K562 (cell line): ENCODE results near the gene CHI3L1. TPM values are rescaled to one million over a fixed set of nuclear protein-coding genes. Genes with fewer than 3 reads are reported as not detected.
A peak's percentile ranks its signal among the peaks of the same experiment; 100 is the strongest.

ENCODE experiments used
- ATAC-seq: fragments of 200-7000 bp; cut with Tn5 transposase; 3 replicates; pipeline ENCODE4 v1.9.1; 2020; ENCODE audit warnings: moderate library complexity
- BruUV-seq: library from RNA; stranded (reverse); fragments of 400-500 nt; replicated peaks from 2 replicates; lab custom pipeline; 2021; lab: Mats Ljungman, UMichigan
- CTCF ChIA-PET: fragments of 300-600 bp; formaldehyde crosslinking; extraction: SDS; loops from one replicate; lab custom pipeline; 2021; ENCODE audit warnings: low intra/inter-chr PET ratio; lab: Yijun Ruan, JAX
- POLR2A ChIA-PET: fragments of 300-600, 350-650 bp; sonication (Branson Sonifier 250); formaldehyde crosslinking; extraction: SDS; loops from one replicate; lab custom pipeline; 2021; ENCODE audit warnings: antibody characterized with exemption, inconsistent platforms; lab: Yijun Ruan, JAX
- DNase-seq, 4 experiments: peaks; one replicate each; pipeline versions ENCODE4 v3.0.0 to v3.0.0-alpha.2; 2011 to 2018; ENCODE audit warnings: low spot score in 3 of 4, mixed read lengths in 3 of 4; ENCODE audit errors: extremely low read depth in 1 of 4
- FAIRE-seq: peaks from 2 replicates; lab custom pipeline; 2011; peaks lifted over from hg19 to GRCh38; lab: Jason Lieb, UNC
- H2AFZ ChIP-seq: 2 replicates; pipeline ENCODE4 v1.6.0; 2011; ENCODE audit warnings: low read depth, low read length, control low read depth, inconsistent platforms
- H3K27ac ChIP-seq: fragments of 200-600 bp; 3 replicates; pipeline ENCODE4 v1.8.0; 2011; ENCODE audit warnings: low read depth, mild to moderate bottlenecking, control low read depth, inconsistent platforms, low read length, moderate library complexity, mixed read lengths; ENCODE audit errors: extremely low read depth
- H3K27me3 ChIP-seq, 2 experiments: fragments of 300-600 bp in 1 of 2; 2 replicates in 1 of 2; 3 replicates in 1 of 2; pipeline versions ENCODE4 v1.6.0 to v1.8.0; 2011; ENCODE audit warnings: inconsistent platforms in 2 of 2, low read length in 2 of 2, mild to moderate bottlenecking in 1 of 2, mixed read lengths in 1 of 2, moderate library complexity in 1 of 2; ENCODE audit not compliant: control insufficient read depth in 2 of 2, insufficient read depth in 2 of 2
- H3K36me3 ChIP-seq: fragments of 300-600 bp; 3 replicates; pipeline ENCODE4 v1.8.0; 2011; ENCODE audit warnings: mild to moderate bottlenecking, low read length, inconsistent platforms; ENCODE audit not compliant: control insufficient read depth, insufficient read depth
- H3K4me1 ChIP-seq, 2 experiments: fragments of 200-600 bp in 1 of 2; replicated peaks in 1 of 2; 2 replicates in 1 of 2; 3 replicates in 1 of 2; pipeline versions ENCODE4 v1.5.1 to v1.8.0; 2011; ENCODE audit warnings: inconsistent platforms in 2 of 2, low read length in 2 of 2, mild to moderate bottlenecking in 1 of 2, mixed read lengths in 1 of 2, moderate library complexity in 1 of 2; ENCODE audit not compliant: control insufficient read depth in 2 of 2, insufficient read depth in 2 of 2
- H3K4me2 ChIP-seq: 2 replicates; pipeline ENCODE4 v1.6.1; 2011; ENCODE audit warnings: low read length, control low read depth, inconsistent platforms, mixed read lengths; ENCODE audit not compliant: insufficient read depth
- H3K4me3 ChIP-seq: fragments of 200-600 bp; sonication (generic), shearing (Covaris generic); 2 replicates; pipeline ENCODE4 v1.5.1; 2016; ENCODE audit warnings: control low read depth, inconsistent platforms
- H3K79me2 ChIP-seq: fragments of 200-600 bp; 3 replicates; pipeline ENCODE4 v1.8.0; 2011; ENCODE audit warnings: low read length, inconsistent platforms; ENCODE audit not compliant: control insufficient read depth, insufficient read depth
- H3K9ac ChIP-seq, 2 experiments: 2 replicates each; pipeline versions ENCODE4 v1.6.0 to v1.6.1; 2011; ENCODE audit warnings: low read depth in 2 of 2, low read length in 2 of 2, control low read depth in 1 of 2, inconsistent platforms in 1 of 2, mild to moderate bottlenecking in 1 of 2, mixed read lengths in 1 of 2; ENCODE audit not compliant: insufficient read depth in 1 of 2
- H3K9me1 ChIP-seq: one replicate; pipeline ENCODE4 v1.6.0; 2011; ENCODE audit warnings: inconsistent platforms, mild to moderate bottlenecking, low read length, moderate library complexity; ENCODE audit not compliant: control insufficient read depth, insufficient read depth
- H3K9me3 ChIP-seq: replicated peaks from 2 replicates; pipeline ENCODE4 v1.5.1; 2011; ENCODE audit warnings: low read depth, low read length, inconsistent platforms; ENCODE audit not compliant: control insufficient read depth, insufficient read depth
- H4K20me1 ChIP-seq: replicated peaks from 2 replicates; pipeline ENCODE4 v1.6.1; 2011; ENCODE audit warnings: low read length, inconsistent platforms, mixed read lengths; ENCODE audit not compliant: control insufficient read depth, insufficient read depth
- CBX5 ChIP-seq: IDR thresholded peaks from 2 replicates; pipeline ENCODE4 v1.6.1; 2014; ENCODE audit warnings: low read depth, borderline replicate concordance
- KHSRP ChIP-seq: fragments of 450-650 bp; IDR thresholded peaks from 2 replicates; pipeline ENCODE4 v1.6.1; 2017
- MAFG ChIP-seq: fragments of 450-650 bp; conservative IDR thresholded peaks from 2 replicates; pipeline ENCODE4 v1.6.1; 2016; ENCODE audit warnings: missing genetic modification characterization, missing compliant biosample characterization
- PTBP1 ChIP-seq: fragments of 200-400 bp; formaldehyde crosslinking; IDR thresholded peaks from 2 replicates; pipeline ENCODE4 v1.6.1; 2017; ENCODE audit warnings: low read depth, low read length
- SIRT6 ChIP-seq: IDR thresholded peaks from one replicate; pipeline ENCODE4 v1.6.1; 2012; ENCODE audit warnings: low read depth, mild to moderate bottlenecking, control low read depth, inconsistent platforms, low read length, moderate library complexity
- TEAD4 ChIP-seq, 2 experiments: sonication (generic) in 1 of 2; formaldehyde crosslinking in 1 of 2; IDR thresholded peaks; 2 replicates each; pipeline versions ENCODE4 v1.6.1 to v1.8.0; 2012 to 2022; ENCODE audit warnings: borderline replicate concordance in 1 of 2, inconsistent platforms in 1 of 2, low read length in 1 of 2, mild to moderate bottlenecking in 1 of 2, missing genetic modification reagents in 1 of 2
- THRAP3 ChIP-seq: fragments of 450-650 bp; IDR thresholded peaks from 2 replicates; pipeline ENCODE4 v1.6.1; 2016; ENCODE audit warnings: mild to moderate bottlenecking, inconsistent platforms, borderline replicate concordance
- ZFP1 ChIP-seq: fragments of 450-650 bp; formaldehyde crosslinking; IDR thresholded peaks from 2 replicates; pipeline ENCODE4 v1.4.0; 2020; ENCODE audit warnings: mild to moderate bottlenecking, mixed read lengths
- ZNF217 ChIP-seq: sonication (generic); formaldehyde crosslinking; IDR thresholded peaks from 2 replicates; pipeline ENCODE4 v1.8.0; 2022; ENCODE audit warnings: mild to moderate bottlenecking, missing genetic modification reagents
- ZNF24 ChIP-seq: fragments of 450-650 bp; IDR thresholded peaks from 2 replicates; pipeline ENCODE4 v1.6.1; 2016
- ZNF316 ChIP-seq: fragments of 450-650 bp; IDR thresholded peaks from 2 replicates; pipeline ENCODE4 v1.6.1; 2016
- WGBS: fragments of 100-300 bp; shearing (Covaris generic); methylation state at CpG from one replicate; pipeline ENCODE4 v1.1.6; 2016; ENCODE audit warnings: low coverage, mixed read lengths; ENCODE audit not compliant: insufficient coverage; ENCODE audit errors: missing lambda C conversion rate; 5-methylcytosine and 5-hydroxymethylcytosine counted together
- in situ Hi-C: fragments of 300-500 bp; cut with MboI; formaldehyde crosslinking; loops from 4 replicates; pipeline ENCODE4 v1.15.0; 2018; ENCODE audit warnings: inconsistent platforms, mixed read lengths
- intact Hi-C: fragments of 100-400 bp; cut with micrococcal nuclease; formaldehyde crosslinking; loops from 2 replicates; pipeline ENCODE4 v1.14.2; 2022
- polyA plus RNA-seq, 8 experiments: library from polyadenylated mRNA; depleted of rRNA in 4 of 8; stranded (reverse) in 5 of 8; unstranded in 3 of 8; fragments of >200 nt; fragmentation: Nextera tagmentation in 2 of 8; fragmentation: Illumina TruSeq in 1 of 8; extraction: Ambion mirVana in 2 of 8; extraction: Trizol in 1 of 8; gene quantifications; 2 replicates each; pipeline versions ENCODE4 v1.2.1 to v1.2.3, GENCODE V29; 2011 to 2014; ENCODE audit warnings: inconsistent platforms in 1 of 8, missing spikeins in 1 of 8
- total RNA-seq, 7 experiments: library from RNA; depleted of rRNA in 6 of 7; stranded (reverse); fragments of >200 nt in 6 of 7; fragmentation: Illumina TruSeq in 2 of 7; extraction: Trizol in 2 of 7; gene quantifications; 2 replicates each; pipeline versions ENCODE4 v1.2.1 to v1.2.3, GENCODE V29; 2011 to 2021; ENCODE audit warnings: low replicate concordance in 1 of 7
- TF ChIP-seq, protein P1 (sequence below): fragments of 450-650 bp; IDR thresholded peaks from 2 replicates; pipeline ENCODE4 v1.6.1; 2016; ENCODE audit warnings: missing biosample characterization, missing genetic modification characterization
- TF ChIP-seq, protein P2 (sequence below): sonication (generic); formaldehyde crosslinking; IDR thresholded peaks from 2 replicates; pipeline ENCODE4 v1.8.1; 2023; ENCODE audit warnings: mild to moderate bottlenecking, missing genetic modification reagents
- TF ChIP-seq, protein P3 (sequence below): sonication (generic); formaldehyde crosslinking; IDR thresholded peaks from 2 replicates; pipeline ENCODE4 v1.8.0; 2022; ENCODE audit warnings: mild to moderate bottlenecking, missing genetic modification reagents
- TF ChIP-seq, protein P4 (sequence below): fragments of 250-450 bp; sonication (Bioruptor Pico); IDR thresholded peaks from 2 replicates; pipeline ENCODE4 v1.8.0; 2022; ENCODE audit warnings: moderate library complexity, mild to moderate bottlenecking, inconsistent platforms

Gene CHI3L1
- total and polyA plus RNA-seq, 9 of the 15 experiments (the other 6 are each of a cell fraction or from before 2014, with no cell fraction given): not detected

DNA sequence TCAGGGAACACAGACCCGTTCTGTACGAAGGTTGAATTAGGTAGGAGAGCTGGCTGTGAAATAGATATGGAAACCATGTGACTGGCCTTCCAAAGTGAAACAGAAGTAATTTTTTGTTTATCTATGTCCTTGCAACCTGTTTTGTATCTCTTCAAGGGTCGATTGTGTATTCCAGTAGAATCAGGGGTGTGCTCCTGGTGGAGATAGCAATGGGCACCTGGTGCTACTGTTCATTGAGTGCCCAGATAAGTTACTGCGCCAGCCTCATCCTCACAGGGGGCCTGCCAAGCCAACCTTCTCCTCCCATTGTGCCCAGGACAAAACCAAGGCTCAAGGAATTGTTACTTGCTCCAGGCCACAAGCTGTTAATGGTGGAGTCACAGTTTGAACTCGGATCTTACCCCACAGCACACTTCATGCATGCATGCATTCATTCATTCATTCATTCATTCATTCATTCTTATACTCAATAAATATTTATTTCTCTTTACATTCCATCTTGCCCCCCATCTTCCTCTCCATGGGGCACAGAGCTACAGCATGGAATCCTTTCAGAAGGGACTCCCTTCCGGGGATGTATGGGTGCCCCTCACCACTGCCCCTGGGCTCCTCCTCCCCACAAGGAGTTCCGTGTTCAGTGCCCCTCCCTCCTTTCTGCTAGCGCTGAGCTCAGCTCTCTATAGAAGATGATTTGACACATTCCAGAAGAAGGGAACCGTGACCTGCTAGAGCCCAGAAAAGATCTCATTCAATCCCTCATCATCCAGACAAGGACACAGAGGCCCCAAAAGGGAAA, 34.9 kb downstream of the CHI3L1 start:
- FAIRE-seq: no peak
- POLR2A ChIA-PET: interaction anchor here (0.6 to 2.4 kb wide), 6 partner anchors 10 to 130 kb away, joined by 3 to 7 read pairs (median 4); no protein-coding TSS in a partner anchor
- in situ Hi-C loops: no loop called here
- CTCF ChIA-PET: no interaction called here
- intact Hi-C loops: no loop called here
- H2AFZ ChIP-seq: no peak overlapping the region
- no peak overlapping the region for H3K4me3 ChIP-seq
- H3K4me2 ChIP-seq: peak overlapping the region; percentile 21; the same call in 1 of the 2 replicates
- DNase-seq: no peak
- peaks cover 15% of the 10 kb centered on the region for H4K20me1 ChIP-seq
- H3K9me1 ChIP-seq: no peaks in the 10 kb centered on the region
- no peaks in the 10 kb centered on the region for H3K79me2 ChIP-seq
- H3K9ac ChIP-seq: no peak overlapping the region
- peaks cover 36 to 79% of the 10 kb centered on the region in 2 experiments for H3K27me3 ChIP-seq
- H3K36me3 ChIP-seq: no peaks in the 10 kb centered on the region
- WGBS: 0% methylated on average over 8 of the region's 9 CpGs
- H3K9me3 ChIP-seq: no peaks in the 10 kb centered on the region
- H3K27ac ChIP-seq: no peak overlapping the region
- no TSS peak for BruUV-seq
- H3K4me1 ChIP-seq: no peaks in the 10 kb centered on the region; a peak in 2 of 5 replicates
- ATAC-seq: no peak; the same call in 1 of the 3 replicates
- TF ChIP-seq, protein P1, sequence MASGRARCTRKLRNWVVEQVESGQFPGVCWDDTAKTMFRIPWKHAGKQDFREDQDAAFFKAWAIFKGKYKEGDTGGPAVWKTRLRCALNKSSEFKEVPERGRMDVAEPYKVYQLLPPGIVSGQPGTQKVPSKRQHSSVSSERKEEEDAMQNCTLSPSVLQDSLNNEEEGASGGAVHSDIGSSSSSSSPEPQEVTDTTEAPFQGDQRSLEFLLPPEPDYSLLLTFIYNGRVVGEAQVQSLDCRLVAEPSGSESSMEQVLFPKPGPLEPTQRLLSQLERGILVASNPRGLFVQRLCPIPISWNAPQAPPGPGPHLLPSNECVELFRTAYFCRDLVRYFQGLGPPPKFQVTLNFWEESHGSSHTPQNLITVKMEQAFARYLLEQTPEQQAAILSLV (tag): no peak
- TF ChIP-seq THRAP3 (no peak), ZFP1 (CRISPR knock-in tag) (no peak), SIRT6 (no peak), CBX5 (no peak), MAFG (peak; percentile 36; the same call in 1 of the 2 replicates), TEAD4 (IDR thresholded peaks at IDR 0.05; ENCODE audit: low read length) (no peak), TEAD4 (CRISPR knock-in tag; IDR thresholded peaks at IDR 0.05; ENCODE audit: borderline replicate concordance) (no peak), ZNF316 (no peak), ZNF217 (CRISPR knock-in tag) (no peak), PTBP1 (no peak), ZNF24 (peak; percentile 97), KHSRP (no peak)
- TF ChIP-seq, protein P2, sequence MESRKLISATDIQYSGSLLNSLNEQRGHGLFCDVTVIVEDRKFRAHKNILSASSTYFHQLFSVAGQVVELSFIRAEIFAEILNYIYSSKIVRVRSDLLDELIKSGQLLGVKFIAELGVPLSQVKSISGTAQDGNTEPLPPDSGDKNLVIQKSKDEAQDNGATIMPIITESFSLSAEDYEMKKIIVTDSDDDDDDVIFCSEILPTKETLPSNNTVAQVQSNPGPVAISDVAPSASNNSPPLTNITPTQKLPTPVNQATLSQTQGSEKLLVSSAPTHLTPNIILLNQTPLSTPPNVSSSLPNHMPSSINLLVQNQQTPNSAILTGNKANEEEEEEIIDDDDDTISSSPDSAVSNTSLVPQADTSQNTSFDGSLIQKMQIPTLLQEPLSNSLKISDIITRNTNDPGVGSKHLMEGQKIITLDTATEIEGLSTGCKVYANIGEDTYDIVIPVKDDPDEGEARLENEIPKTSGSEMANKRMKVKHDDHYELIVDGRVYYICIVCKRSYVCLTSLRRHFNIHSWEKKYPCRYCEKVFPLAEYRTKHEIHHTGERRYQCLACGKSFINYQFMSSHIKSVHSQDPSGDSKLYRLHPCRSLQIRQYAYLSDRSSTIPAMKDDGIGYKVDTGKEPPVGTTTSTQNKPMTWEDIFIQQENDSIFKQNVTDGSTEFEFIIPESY (CRISPR knock-in tag): no peak
- TF ChIP-seq, protein P3, sequence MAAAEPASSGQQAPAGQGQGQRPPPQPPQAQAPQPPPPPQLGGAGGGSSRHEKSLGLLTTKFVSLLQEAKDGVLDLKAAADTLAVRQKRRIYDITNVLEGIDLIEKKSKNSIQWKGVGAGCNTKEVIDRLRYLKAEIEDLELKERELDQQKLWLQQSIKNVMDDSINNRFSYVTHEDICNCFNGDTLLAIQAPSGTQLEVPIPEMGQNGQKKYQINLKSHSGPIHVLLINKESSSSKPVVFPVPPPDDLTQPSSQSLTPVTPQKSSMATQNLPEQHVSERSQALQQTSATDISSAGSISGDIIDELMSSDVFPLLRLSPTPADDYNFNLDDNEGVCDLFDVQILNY: no peak
- TF ChIP-seq, protein P4, sequence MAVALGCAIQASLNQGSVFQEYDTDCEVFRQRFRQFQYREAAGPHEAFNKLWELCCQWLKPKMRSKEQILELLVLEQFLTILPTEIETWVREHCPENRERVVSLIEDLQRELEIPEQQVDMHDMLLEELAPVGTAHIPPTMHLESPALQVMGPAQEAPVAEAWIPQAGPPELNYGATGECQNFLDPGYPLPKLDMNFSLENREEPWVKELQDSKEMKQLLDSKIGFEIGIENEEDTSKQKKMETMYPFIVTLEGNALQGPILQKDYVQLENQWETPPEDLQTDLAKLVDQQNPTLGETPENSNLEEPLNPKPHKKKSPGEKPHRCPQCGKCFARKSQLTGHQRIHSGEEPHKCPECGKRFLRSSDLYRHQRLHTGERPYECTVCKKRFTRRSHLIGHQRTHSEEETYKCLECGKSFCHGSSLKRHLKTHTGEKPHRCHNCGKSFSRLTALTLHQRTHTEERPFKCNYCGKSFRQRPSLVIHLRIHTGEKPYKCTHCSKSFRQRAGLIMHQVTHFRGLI (CRISPR knock-in tag): no peak
